GM18870 (cell line): ENCODE results near the gene DDX3X.

ENCODE experiments used
- ATAC-seq: cut with Tn5 transposase; IDR thresholded peaks from one replicate; pipeline ENCODE4 v1.9.1; 2021; ENCODE audit warnings: moderate library complexity; ENCODE audit not compliant: unreplicated experiment

The DDX3X gene

GRCh38 chrX:41327341-41327740 is 6.6 kb upstream of the DDX3X start:
- no peak for ATAC-seq

GRCh38 chrX:41329101-41329500 is 4.9 kb upstream of the DDX3X start:
- ATAC-seq, result no peak

GRCh38 chrX:41332005-41332404 is 2.0 kb upstream of the DDX3X start:
- ATAC-seq, result no peak

GRCh38 chrX:41332408-41333002 is 1.5 kb upstream of the DDX3X start:
- ATAC-seq, result peak; percentile 13

GRCh38 chrX:41333003-41333743 is 789 bp upstream of the DDX3X start:
- ATAC-seq, result peak; percentile 27

DNA sequence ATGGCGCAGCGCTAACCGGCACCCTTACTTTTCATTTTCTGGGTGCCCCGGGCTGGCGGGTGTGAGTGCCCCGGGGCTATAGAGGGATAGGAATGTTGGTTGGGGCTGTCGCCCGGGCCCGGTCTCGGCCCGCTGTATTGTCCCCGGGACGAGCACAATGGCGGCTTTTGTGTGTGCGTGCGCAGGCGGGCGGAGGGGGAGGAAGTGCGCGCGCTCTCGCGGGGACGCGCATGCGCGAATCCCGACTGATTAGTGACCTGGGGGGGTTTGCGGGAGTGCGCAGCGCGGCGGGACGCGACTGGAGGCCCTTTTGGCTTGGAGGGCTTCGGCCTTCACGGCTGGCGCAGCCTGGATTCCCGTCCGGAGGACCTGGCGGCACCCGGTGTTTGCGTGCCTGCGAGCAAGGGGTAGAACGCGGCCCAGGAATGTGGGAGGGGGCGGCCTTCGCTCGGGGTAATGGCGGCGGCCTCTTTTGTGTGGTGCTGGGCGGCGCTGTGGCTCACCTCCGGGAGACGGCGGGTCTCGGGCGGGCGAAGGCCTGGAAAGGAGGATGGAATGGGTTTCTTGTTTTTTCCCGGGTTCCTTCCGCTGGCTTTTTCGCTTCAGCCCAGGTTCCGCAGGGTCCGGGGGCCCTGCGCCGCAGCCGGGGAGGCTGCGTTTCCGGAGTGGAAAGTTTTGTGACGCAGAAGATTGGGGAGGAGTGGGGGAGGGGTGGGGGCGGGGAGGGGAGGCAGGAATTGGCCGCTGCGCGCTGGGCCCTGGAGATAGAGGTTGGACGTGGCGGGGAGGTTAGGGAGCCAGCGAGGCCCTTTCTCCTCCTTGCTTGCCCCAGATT is 618 bp downstream of the DDX3X start:
- peak; percentile 20 for ATAC-seq

DNA sequence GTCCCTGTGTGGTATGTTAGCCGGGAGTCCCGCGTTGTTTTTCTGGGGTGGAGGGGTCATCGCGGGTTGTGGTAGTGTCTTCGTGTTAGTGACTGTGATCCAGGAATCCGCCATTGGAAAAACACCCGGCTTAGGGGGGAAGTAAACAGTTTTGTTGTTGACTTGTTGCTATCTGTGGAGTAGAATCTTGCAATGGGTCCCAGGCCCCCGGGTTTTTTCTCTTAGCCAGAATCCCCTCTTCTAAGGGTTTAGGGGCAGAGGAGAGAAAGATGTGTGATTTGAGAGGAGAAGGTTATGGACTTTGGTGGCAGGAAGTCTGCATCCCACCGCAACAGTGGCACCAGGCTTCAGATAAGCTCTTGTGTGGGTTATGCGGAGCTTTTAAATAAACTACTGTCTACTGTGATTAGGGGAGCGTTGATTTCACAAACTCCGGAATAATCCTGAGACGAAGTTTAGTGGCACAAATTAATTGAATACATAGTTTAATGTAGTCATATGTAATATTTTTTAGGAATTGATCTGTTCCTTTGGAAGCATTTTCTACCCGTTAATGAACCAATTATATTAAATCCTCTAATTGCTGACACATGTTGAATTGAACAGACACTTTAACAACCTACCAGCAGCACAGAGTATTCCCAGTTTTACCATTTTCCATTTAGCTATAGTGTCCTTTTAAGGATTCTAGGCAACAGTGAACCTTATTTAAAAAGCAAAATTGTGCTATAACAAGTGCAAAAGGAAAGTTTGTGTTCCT is 1.4 kb downstream of the DDX3X start:
- ATAC-seq, result no peak

DNA sequence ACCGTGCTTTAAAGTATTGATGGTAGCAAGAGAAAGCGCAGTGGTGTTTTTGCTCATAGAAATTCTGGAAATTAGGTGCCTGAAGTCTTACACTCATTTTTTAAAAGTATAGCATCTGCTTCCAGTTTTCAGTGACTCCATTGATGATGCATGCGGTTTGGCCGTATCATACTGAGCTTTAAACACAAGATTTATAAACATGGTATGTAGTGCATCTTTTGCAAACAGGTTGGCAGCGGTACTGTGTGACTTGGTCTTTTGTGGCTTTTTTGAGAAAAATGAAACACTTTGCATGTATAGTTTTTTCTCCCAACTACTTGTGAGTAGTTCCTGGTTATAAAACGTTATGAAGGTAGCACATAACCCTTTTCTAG is 2.0 kb downstream of the DDX3X start:
- ATAC-seq, result no peak

DNA sequence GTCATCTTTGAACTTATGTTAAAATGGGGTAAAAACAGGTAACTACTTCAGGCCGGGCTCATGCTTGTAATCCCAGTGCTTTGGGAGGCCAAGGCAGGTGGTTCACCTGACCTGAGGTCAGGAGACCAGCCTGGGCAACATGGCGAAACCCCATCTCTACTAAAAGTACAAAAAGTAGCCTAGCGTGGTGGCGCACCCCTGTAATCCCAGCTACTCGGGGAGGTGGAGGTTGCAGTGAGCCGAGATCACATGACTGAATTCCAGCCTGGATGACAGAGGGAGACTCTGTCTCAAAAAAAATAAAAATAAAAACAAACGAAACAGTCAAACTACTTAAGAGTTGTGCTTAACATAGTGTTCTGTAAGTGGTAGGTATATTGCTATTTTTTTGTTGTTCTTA is 2.5 kb downstream of the DDX3X start:
- ATAC-seq, result no peak

GRCh38 chrX:41337140-41337539 is 3.2 kb downstream of the DDX3X start:
- no peak for ATAC-seq

DNA sequence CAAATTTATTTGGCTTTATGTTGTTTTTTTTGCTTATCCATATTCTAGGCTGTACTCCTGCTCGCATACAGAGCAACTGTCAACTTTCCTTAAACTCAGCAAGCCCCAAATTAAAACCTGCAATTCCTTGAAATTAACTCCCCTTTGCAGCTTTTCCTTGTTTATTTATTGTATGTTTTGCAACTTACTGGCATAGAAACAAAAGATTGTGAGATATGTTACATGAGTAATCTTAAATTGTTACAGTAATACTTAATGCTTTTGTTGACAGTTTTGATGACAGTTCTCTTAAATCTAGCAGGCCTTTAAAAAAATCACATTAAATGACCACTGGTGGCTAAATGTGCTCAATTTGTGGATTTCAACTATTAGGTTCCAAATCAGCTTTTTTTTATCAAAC is 4.5 kb downstream of the DDX3X start:
- no peak for ATAC-seq

DNA sequence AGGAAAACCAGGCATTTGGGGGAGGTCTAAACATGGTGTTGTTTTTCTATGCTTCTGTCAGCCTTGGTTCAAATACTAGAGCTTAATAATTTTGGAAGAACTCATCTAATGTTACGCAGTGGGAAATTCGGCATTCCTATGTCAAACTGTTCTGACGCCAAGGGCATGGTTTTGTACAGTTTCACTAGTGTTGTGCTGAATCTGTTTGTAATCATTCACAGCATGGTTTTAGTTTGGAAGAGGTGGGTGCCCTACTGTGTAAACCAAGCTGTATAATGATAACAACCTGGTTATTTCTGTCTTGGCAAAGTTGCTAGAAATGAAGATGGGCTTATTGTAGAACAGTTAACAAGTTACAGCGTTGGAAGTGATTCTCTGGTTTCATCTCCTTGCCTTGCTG is 5.2 kb downstream of the DDX3X start:
- ATAC-seq, result no peak

- no peak for ATAC-seq
Measured at GRCh38 chrX:41344053-41344452, 10.1 kb downstream of the DDX3X start.

DNA sequence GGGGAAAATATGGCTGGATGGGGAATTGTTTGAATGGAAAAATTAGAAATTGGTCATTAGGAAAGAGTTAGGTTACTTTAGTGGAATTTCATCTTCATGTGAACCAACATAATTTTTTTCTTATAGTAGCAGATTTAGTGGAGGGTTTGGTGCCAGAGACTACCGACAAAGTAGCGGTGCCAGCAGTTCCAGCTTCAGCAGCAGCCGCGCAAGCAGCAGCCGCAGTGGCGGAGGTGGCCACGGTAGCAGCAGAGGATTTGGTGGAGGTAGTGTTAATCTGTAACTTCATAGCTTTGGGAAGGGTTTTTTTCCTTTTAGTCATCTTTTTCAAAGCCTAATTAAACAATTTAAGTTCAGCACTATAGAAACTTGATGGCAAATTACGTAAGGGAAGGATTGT is 13.2 kb downstream of the DDX3X start:
- no peak for ATAC-seq

DNA sequence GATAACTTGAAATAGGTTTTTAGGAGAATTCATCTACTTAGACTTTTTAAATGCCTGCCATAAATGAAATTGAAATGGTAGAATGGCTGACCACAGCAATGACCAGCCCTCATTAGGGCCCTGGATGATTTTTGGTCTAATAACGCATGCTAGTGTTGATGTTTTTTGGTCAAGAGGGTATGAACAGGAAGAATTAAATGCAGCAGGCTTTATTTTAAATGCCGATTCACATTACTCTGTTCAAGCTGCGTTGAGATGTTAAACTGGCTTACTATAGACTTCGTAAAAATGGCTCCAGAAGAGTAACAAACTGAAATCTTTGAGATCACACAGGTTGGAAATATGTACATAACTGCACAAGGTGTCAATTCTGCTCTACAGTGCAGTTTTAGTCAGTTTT is 14.6 kb downstream of the DDX3X start:
- no peak for ATAC-seq

DNA sequence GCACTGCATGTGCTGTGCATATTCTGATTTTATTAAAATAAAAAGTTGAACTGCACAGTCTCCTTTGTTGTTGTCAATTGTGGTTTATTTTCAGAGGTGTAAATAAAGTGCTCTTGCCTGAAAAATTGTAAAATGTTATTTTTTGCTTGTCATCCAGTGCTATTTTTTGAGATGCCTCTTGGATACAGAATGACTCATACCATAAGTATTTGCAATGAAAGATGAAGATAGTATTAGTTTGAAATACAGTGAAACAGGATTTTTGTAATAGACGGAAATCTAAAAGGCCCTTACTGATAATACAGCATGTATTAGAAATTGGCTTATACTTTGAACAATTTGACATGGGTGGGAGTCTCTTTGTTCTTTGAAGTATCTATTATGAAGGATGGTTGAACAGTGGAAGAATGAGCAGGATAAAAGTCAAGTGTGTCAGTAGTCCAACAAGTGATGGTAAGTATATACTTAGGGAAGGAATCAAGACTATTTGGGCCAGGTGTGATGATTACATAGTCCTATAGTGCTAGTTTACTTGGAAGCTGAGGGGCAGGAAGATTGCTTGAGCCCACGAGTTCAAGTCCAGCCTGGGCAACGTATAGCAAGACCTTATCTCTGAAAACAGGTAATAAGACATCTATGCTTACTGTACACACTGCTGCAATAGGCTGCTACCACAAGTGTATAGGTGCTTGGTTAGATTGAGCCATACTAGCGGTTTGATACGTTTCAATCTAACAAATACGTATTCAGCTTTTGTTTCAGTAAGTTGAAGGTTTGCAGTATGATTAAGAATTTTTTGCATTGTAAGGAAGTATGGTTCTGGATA is 16.4 kb downstream of the DDX3X start:
- ATAC-seq, result no peak

DNA sequence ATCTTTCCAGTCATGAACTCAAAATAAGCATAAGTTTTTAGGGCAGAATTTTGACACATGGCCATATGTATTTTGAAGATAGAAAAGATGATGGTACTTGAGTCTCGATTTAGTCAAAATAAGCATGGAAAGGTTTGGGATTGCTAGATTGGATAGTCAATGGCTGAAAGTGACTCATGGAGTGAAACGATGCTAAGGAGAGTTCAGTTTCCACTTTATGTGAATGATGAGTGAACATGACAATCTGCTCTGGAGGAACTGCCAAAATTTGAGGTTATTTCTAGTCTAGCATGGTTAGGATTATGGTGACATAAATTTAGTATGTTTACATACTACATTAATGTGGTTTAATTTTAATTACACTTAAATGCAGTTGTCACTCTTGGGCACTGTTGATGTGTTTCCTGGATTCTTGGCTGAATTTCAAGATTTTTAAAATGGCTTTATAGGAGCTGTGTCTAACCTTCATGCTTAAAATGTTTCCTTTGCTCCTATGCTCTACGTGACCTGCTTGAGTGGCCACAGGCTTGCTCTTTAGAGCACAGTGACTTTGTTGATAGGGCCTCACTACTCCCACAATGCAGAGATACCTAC is 17.1 kb downstream of the DDX3X start:
- ATAC-seq, result no peak

DNA sequence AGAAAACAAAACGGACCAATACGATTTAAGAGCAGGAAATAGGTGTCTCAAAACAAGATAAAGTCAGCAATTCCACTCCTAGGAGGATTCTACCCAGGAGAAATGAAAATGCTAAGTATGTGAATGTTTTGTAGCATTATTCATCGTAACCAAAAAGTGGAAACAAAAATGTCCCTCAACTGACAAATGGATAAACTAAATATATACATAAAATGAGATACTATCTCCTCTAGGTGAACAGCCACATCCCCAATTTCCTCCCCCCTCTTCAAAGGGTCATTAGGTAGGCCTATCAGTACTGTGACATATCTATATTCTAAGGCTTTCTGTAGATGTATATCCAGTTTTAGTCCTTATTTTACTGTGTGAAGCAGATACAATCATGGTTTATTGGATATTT is 18.0 kb downstream of the DDX3X start:
- ATAC-seq, result no peak

DNA sequence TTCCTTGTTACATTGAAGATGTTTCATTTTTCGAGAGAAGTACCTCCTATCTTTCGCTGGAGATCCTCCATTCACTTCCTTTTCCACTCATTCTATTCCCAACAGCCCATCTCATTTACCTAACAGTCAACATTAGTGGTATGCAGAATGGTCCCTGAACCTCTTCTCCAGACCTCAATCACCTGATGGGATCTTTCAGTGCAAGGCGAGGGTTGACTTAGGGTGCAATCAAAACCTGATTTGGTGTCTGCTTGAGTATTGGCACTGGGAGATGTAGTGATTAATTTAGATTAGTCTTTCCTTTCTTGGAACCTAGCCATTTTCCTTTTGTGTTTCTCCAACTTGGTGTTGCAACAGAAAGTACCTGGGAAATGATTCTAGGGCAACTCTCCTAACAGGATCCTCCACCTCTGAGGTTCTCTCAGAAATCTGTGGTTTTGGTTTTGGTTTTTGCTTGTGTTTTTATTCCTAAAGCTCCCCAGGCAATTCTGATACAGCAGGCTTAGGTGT is 18.4 kb downstream of the DDX3X start:
- ATAC-seq, result no peak

DNA sequence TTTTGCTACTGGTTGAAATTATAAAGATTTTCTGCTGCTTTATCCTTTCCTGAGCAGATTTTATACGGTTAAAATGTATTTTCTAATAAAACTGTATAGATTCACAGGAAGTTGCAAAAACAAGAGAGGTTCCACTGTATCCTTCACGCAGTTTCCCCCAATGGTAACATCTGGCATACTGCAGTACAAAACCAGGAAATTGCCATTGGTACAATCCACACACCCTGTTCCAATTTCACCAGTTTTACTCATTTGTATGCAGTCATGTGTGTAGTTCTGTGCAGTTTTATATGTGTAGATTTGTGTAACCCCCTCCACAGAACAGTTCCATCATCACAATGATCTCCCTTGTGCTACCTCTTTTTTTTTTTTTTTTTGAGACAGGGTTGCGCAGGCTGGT is 20.0 kb downstream of the DDX3X start:
- no peak for ATAC-seq
